OCI-M1 (cell line): ENCODE measurements around the gene SHANK1.

Experiments
- DNase-seq: peaks from one replicate; lab custom pipeline; 2025; lab: John Stamatoyannopoulos, UW

The SHANK1 gene

DNA sequence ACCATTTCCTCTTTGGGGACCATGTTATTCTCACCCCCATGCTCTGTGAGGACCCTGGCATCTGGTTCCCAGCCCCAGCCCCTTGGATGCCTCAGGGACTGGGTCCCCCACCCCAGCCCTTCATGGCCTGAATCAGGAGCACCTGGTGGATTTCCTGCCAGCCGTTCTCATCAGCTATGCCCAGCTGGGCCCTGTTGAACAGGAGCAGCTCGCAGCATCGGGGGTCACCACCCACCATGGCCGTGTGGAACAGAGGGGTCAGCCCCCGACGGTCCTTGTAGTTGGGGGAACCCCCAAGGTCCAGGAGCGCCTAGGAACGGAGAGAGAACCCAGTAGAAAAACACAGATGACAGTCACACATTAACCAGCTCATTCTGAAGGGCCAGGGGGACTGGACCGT lies 7.8 kb downstream of the SHANK1 start:
- DNase-seq: no peak

GRCh38 chr19:50711196-50711595 lies 8.4 kb downstream of the SHANK1 start:
- DNase-seq: no peak

DNA sequence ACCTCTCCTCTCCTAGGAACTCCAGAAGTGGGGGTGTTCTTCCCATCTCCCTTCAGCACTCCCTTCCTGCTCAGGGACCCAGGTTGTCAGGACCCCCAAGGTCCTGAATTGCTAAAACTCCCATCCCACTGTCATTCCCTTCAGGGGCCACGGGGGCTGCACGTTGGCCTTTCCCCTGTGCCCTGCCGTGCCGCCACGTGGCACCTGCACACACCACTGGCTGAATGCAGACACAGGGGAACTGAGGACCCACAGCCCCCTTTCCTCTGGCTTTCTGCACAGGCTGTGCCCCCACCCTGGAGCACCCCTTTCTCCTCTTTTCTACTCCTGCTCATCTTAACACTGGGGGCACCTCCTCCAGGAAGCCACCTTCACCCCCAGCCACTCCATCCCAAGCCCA lies 9.0 kb downstream of the SHANK1 start:
- no peak for DNase-seq

DNA sequence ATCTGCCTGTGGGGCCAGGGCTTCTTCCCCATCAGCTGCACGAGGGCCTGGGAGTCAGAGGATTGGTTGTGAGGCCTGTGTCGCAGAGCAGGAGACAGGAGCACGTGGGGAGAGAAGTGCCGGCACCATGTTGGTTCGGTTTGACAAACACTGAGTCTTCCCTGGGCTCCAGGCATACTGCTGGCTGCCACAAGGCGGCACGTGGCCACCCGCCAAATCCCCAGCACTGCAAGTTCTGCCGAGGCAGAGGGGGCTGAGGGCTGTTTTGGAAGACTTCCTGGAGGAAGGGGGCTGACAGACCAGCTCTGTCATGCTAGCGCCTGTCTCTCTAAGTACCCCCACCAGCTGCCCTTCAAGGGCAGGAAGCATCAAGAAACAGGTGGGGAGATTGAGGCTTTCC lies 9.5 kb downstream of the SHANK1 start:
- DNase-seq: no peak

- no peak for DNase-seq
These were observed 11.3 kb downstream of the SHANK1 start for GRCh38 chr19:50708179-50708879.

DNA sequence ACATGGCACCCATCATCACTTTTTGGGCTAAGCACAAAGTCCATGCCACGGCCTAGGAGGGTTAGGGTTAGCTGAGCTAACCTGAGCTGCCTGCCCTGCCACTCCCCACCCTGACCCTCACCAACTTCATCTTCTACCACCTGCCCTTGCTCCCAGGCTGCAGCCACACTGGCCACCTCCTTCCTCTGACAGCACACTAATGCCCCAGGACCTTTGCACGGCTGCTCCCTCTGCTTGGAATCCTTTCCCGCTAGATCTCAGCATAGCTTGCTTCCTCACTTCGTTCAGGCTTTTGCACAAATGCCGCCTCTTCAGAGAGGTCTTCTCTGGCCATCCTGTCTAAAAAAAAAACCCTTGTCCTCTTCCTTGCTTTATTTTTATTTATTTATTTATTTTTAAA lies 13.2 kb downstream of the SHANK1 start:
- no peak for DNase-seq

- DNase-seq: peak; percentile 72
These were observed 14.1 kb downstream of the SHANK1 start for GRCh38 chr19:50705422-50706019.

DNA sequence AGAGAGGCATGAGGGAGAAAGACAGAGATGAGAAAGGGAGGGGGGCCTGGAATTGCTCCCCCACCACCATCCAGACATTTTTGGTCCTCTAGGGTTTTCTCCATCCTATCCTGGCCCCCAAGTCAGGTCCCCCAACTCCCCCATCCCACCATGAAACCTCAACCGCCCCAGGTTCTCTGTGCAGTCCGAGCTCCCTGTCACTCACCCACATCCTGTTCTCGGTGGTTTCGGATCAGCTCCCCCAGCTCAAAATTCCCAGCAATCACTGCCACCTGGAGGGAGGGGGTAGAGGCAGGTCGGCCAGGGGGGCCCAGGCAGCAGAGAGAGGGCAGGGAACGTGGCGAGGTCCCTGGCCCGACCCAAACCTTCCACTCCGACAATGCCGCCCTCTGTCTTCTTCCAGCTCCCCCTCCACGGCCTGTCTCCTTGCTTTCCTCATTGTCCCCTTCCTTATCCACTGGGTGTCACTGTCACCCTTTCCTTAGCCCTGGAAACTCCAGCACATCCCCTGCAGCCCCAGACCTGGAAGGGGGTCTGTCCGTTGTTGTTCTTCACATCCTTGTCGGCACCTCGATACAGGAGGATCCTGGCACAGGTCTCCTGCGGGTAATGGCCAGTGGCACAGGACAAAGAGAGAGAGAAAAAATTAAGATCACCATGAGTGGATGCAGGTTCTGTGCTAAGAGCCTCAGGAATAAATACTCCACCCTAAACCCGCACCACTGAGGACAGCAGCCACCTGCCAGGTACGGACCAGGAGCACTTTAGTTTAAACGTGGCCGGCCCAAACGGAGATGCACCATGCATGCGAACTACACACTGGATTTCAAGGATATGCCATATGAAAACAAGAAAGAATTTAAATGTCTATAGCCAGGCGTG lies 15.4 kb downstream of the SHANK1 start:
- DNase-seq: no peak

GRCh38 chr19:50702871-50703829 lies 16.5 kb downstream of the SHANK1 start:
- DNase-seq: no peak

DNA sequence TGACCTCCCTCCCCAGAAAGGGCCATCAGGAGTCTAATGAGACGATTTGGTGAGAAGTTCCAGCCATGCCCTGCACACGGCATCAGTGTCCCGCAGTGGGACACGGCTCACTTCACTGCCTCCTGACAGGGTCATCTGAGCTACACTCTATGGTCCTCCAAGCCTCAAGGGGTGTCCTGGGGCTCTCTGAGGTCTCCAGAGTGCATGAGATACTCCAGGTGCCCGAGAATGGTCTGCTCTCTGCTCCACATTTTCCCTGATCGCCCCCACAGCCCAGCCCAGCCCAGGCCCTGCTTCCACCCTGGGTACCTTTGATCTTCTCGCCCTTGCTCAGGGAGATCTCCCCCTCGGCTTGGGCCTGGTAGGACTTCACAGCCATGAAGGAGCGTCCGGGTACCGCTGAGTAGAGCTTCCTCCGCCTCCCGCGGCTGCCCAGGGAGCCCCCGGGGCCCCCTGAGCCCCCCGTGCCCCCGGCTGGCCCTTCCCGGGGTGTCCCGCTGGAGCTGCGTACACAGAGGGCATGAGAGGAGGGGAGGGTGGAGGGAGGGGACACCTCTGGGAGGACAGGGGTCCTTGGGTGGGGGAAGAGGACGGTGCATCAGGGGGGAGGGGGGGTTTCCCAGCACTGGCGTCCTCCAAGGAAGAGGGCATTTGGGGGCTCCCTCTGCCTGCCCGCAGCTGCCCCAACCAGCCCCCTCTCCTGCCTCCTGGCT lies 17.3 kb downstream of the SHANK1 start:
- DNase-seq: no peak

GRCh38 chr19:50701367-50701985 lies 18.1 kb downstream of the SHANK1 start:
- no peak for DNase-seq

DNA sequence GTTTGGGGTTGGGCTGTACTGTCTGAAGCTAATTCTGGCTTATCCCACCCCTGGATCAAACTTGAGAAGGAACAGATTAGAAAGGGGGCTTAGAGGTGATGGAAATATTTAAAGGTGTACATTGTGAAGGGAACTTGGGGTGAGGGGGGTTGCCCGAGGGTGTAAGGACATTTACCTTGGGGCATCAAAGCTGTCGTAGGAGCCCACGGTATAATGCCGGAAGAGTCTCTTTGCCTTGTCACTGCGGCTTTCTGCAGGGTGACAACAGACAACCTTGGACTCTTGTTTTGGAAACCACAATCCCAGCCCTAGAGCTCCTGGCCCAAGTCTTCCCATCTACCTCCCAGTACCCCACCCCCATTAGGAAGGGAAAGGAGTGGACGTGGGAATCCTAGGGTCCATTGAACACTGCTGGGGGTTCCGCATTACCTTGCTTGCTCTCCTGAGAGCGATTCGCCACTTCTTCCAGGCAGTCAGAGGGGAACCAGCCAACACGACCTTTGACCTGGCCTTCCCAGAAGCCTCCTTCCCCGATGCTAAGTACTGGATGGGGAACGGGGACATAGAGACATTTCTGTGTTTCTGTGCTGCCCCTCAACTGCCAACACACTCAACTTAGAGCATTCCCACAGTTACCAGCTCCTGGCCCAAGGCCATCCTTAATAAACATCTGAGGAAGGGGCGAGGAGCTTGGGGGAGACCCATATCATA lies 22.0 kb downstream of the SHANK1 start:
- DNase-seq: no peak

DNA sequence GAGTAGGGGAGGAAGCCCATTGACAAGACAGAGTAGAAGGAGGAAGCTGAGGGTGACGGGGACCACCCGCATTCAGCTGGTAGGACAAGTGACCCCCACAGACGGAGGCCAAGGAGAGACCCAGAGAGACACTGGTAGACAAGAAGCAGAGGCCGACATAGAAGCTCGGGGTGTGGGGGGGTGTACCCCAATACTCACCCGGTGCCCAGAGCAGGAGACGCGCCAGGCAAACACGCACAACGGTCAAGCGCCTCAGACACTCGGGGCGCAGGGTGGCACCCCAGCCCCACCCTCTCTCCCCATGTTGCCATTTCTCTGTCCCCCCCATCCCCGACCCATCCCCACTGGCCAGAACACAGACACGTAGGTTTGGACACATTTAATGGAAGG lies 23.5 kb downstream of the SHANK1 start:
- DNase-seq: no peak

- DNase-seq: peak; percentile 24
These were observed 24.1 kb downstream of the SHANK1 start for GRCh38 chr19:50695251-50696093.

GRCh38 chr19:50694815-50695145 lies 24.8 kb downstream of the SHANK1 start:
- DNase-seq: no peak

- no peak for DNase-seq
These were observed 26.3 kb downstream of the SHANK1 start for GRCh38 chr19:50693064-50693975.

DNA sequence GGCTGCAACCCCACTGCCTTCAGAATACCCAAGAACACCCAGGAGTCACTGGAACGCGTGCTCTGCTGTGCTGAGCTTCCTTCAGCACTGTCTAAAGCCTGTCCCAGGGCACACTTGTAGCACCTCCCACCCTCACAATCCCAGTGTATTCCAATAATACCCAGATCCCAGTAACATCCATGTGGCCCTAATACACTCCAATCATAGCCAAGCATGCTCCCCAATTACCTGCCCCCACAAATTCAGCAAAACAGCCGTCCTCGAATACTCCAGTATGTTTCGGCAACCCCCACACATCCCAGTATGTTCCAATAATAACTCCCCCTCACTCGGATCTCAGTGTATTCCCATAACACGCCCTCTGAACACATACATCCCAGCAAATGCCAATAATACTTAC lies 29.2 kb downstream of the SHANK1 start:
- no peak for DNase-seq

- DNase-seq: no peak
These were observed 30.8 kb downstream of the SHANK1 start for GRCh38 chr19:50688766-50689165.
